ES-I3 (cell line): ENCODE data around the gene BDH2.

Experiments
- H3K36me3 ChIP-seq: 2 replicates; pipeline ENCODE4 v1.6.1; 2013; ENCODE audit warnings: mild to moderate bottlenecking, low read length, control low read depth, moderate library complexity; ENCODE audit not compliant: insufficient read depth
- H3K4me1 ChIP-seq: 2 replicates; pipeline ENCODE4 v1.6.1; 2013; ENCODE audit warnings: mild to moderate bottlenecking, control low read depth, low read length; ENCODE audit not compliant: insufficient read depth
- H3K9ac ChIP-seq: 2 replicates; pipeline ENCODE4 v1.6.1; 2013; ENCODE audit warnings: low read depth, mild to moderate bottlenecking, low read length, moderate library complexity
- H3K9me3 ChIP-seq: 2 replicates; pipeline ENCODE4 v1.6.1; 2013; ENCODE audit warnings: mild to moderate bottlenecking, low read length, moderate library complexity; ENCODE audit not compliant: control insufficient read depth, insufficient read depth

BDH2 gene

GRCh38 chr4:103073792-103074438 is 25.7 kb downstream of the BDH2 start:
- no peaks in the 10 kb centered on the region for H3K9me3 ChIP-seq
- no peaks in the 10 kb centered on the region for H3K4me1 ChIP-seq
- no peaks in the 10 kb centered on the region for H3K36me3 ChIP-seq
- H3K9ac ChIP-seq: no peak overlapping the region

GRCh38 chr4:103067841-103068547 is 31.6 kb downstream of the BDH2 start:
- Histone ChIP-seq H3K9ac (no peak overlapping the region), H3K36me3 (no peaks in the 10 kb centered on the region), H3K4me1 (no peaks in the 10 kb centered on the region), H3K9me3 (no peaks in the 10 kb centered on the region)

GRCh38 chr4:103060453-103061148 is 39.0 kb downstream of the BDH2 start:
- no peaks in the 10 kb centered on the region for H3K4me1 ChIP-seq
- H3K36me3 ChIP-seq: no peaks in the 10 kb centered on the region
- H3K9ac ChIP-seq: no peak overlapping the region
- no peaks in the 10 kb centered on the region for H3K9me3 ChIP-seq

- no peaks in the 10 kb centered on the region for H3K9me3 ChIP-seq
- no peaks in the 10 kb centered on the region for H3K4me1 ChIP-seq
- no peak overlapping the region for H3K9ac ChIP-seq
- H3K36me3 ChIP-seq: no peaks in the 10 kb centered on the region
Measured at GRCh38 chr4:103054030-103054429, 45.6 kb downstream of the BDH2 start.

- no peaks in the 10 kb centered on the region for H3K9me3 ChIP-seq
- H3K4me1 ChIP-seq: no peaks in the 10 kb centered on the region
- no peak overlapping the region for H3K9ac ChIP-seq
- no peaks in the 10 kb centered on the region for H3K36me3 ChIP-seq
Measured at GRCh38 chr4:103052779-103053178, 46.9 kb downstream of the BDH2 start.

GRCh38 chr4:103052145-103052544 is 47.5 kb downstream of the BDH2 start:
- no peaks in the 10 kb centered on the region for H3K9me3 ChIP-seq
- H3K9ac ChIP-seq: no peak overlapping the region
- H3K4me1 ChIP-seq: no peaks in the 10 kb centered on the region
- no peaks in the 10 kb centered on the region for H3K36me3 ChIP-seq

- no peaks in the 10 kb centered on the region for H3K36me3 ChIP-seq
Measured at GRCh38 chr4:103050736-103051436, 48.7 kb downstream of the BDH2 start.

GRCh38 chr4:103046416-103047290 is 53.0 kb downstream of the BDH2 start:
- Histone ChIP-seq H3K36me3 (no peaks in the 10 kb centered on the region), H3K4me1 (no peaks in the 10 kb centered on the region), H3K9ac (no peak overlapping the region), H3K9me3 (no peaks in the 10 kb centered on the region)

More at GRCh38 chr4:103050736-103051436, 48.7 kb downstream of the BDH2 start:
- H3K9ac ChIP-seq: no peak overlapping the region
- H3K4me1 ChIP-seq: no peaks in the 10 kb centered on the region
- no peaks in the 10 kb centered on the region for H3K9me3 ChIP-seq

GRCh38 chr4:103044183-103044582 is 55.5 kb downstream of the BDH2 start:
- Histone ChIP-seq H3K9me3 (no peaks in the 10 kb centered on the region), H3K36me3 (no peaks in the 10 kb centered on the region), H3K9ac (no peak overlapping the region), H3K4me1 (no peaks in the 10 kb centered on the region)

- Histone ChIP-seq H3K9me3 (no peaks in the 10 kb centered on the region), H3K36me3 (no peaks in the 10 kb centered on the region), H3K4me1 (no peaks in the 10 kb centered on the region), H3K9ac (no peak overlapping the region)
Measured at GRCh38 chr4:103036169-103036568, 63.5 kb downstream of the BDH2 start.

GRCh38 chr4:103032574-103032973 is 67.1 kb downstream of the BDH2 start:
- Histone ChIP-seq H3K9me3 (no peaks in the 10 kb centered on the region), H3K4me1 (no peaks in the 10 kb centered on the region), H3K9ac (no peak overlapping the region), H3K36me3 (no peaks in the 10 kb centered on the region)

- no peaks in the 10 kb centered on the region for H3K36me3 ChIP-seq
- H3K9ac ChIP-seq: no peak overlapping the region
- H3K4me1 ChIP-seq: no peaks in the 10 kb centered on the region
- H3K9me3 ChIP-seq: no peaks in the 10 kb centered on the region
Measured at GRCh38 chr4:103030791-103031190, 68.8 kb downstream of the BDH2 start.

GRCh38 chr4:103029300-103029699 is 70.3 kb downstream of the BDH2 start:
- Histone ChIP-seq H3K36me3 (no peaks in the 10 kb centered on the region), H3K9ac (no peak overlapping the region), H3K4me1 (no peaks in the 10 kb centered on the region), H3K9me3 (no peaks in the 10 kb centered on the region)
